Measurements from ENCODE around the gene TNFRSF8. TPM values are rescaled to one million over a fixed set of nuclear protein-coding genes. Genes with fewer than 3 reads are reported as not detected.

TNFRSF8 gene
- polyA plus RNA-seq, 1 donor (not counting 4 experiments of a cell fraction or from before 2014, with no cell fraction given), result 0.03 TPM

- Histone ChIP-seq H3K4me3 (ENCODE audit: control insufficient read depth in 2 of 3, extremely low read depth in 1 of 3, insufficient read depth in 2 of 3, low read depth in 1 of 3, low read length in 3 of 3) (no peak overlapping the region), H3K36me3 (ENCODE audit: control insufficient read depth in 2 of 2, extremely low read depth in 1 of 2, insufficient read depth in 2 of 2, low read length in 2 of 2) (no peaks in the 10 kb centered on the region), H3K4me1 (ENCODE audit: control insufficient read depth, extremely low read depth, insufficient read depth, low read length) (no peaks in the 10 kb centered on the region), H3K27me3 (ENCODE audit: control insufficient read depth, extremely low read depth, insufficient read depth, low read length) (no peaks in the 10 kb centered on the region), H3K9me3 (ENCODE audit: control insufficient read depth, low read depth, low read length) (no peaks in the 10 kb centered on the region), H2AFZ (ENCODE audit: control insufficient read depth, low read length) (no peak overlapping the region), H4K20me1 (ENCODE audit: control insufficient read depth, extremely low read depth, insufficient read depth, low read length) (no peaks in the 10 kb centered on the region), H3K9me1 (ENCODE audit: control insufficient read depth, extremely low read depth, insufficient read depth, low read length) (no peaks in the 10 kb centered on the region), H3K4me2 (ENCODE audit: control insufficient read depth, extremely low read depth, insufficient read depth, low read depth, low read length) (no peak overlapping the region), H3K79me2 (ENCODE audit: control insufficient read depth, insufficient read depth, low read length) (no peaks in the 10 kb centered on the region), H3K9ac (ENCODE audit: control insufficient read depth, extremely low read depth, insufficient read depth, low read length) (no peak overlapping the region), H3K27ac (ENCODE audit: control insufficient read depth, insufficient read depth, low read length) (no peak overlapping the region)
- FAIRE-seq (no peak), DNase-seq (ENCODE audit: low read depth, low spot score) (no peak)
- no peak for TF ChIP-seq EZH2 (IDR thresholded peaks at IDR 0.05; ENCODE audit: low read length)
- dilution Hi-C loops (cut with MboI; ENCODE audit: extremely low pct_ligation_motif_present, low sequenced_read_pairs), result no loop called here
Measured at GRCh38 chr1:12113433-12114339, 50.6 kb downstream of the TNFRSF8 start.

- dilution Hi-C loops (cut with MboI; ENCODE audit: extremely low pct_ligation_motif_present, low sequenced_read_pairs), result no loop called here
- Histone ChIP-seq H3K9me1 (ENCODE audit: control insufficient read depth, extremely low read depth, insufficient read depth, low read length) (no peaks in the 10 kb centered on the region), H3K27me3 (ENCODE audit: control insufficient read depth, extremely low read depth, insufficient read depth, low read length) (no peaks in the 10 kb centered on the region), H3K9me3 (ENCODE audit: control insufficient read depth, low read depth, low read length) (no peaks in the 10 kb centered on the region), H3K79me2 (ENCODE audit: control insufficient read depth, insufficient read depth, low read length) (no peaks in the 10 kb centered on the region), H3K36me3 (ENCODE audit: control insufficient read depth in 2 of 2, extremely low read depth in 1 of 2, insufficient read depth in 2 of 2, low read length in 2 of 2) (no peaks in the 10 kb centered on the region), H3K27ac (ENCODE audit: control insufficient read depth, insufficient read depth, low read length) (no peak overlapping the region), H3K4me1 (ENCODE audit: control insufficient read depth, extremely low read depth, insufficient read depth, low read length) (no peaks in the 10 kb centered on the region), H2AFZ (ENCODE audit: control insufficient read depth, low read length) (no peak overlapping the region), H3K4me2 (ENCODE audit: control insufficient read depth, extremely low read depth, insufficient read depth, low read depth, low read length) (no peak overlapping the region), H3K9ac (ENCODE audit: control insufficient read depth, extremely low read depth, insufficient read depth, low read length) (no peak overlapping the region), H3K4me3 (ENCODE audit: control insufficient read depth in 2 of 3, extremely low read depth in 1 of 3, insufficient read depth in 2 of 3, low read depth in 1 of 3, low read length in 3 of 3) (no peak overlapping the region), H4K20me1 (ENCODE audit: control insufficient read depth, extremely low read depth, insufficient read depth, low read length) (no peaks in the 10 kb centered on the region)
- TF ChIP-seq CTCF (optimal IDR thresholded peaks at IDR 0.05 in 1 of 3, IDR thresholded peaks at IDR 0.05 in 1 of 3, conservative IDR thresholded peaks at IDR 0.05 in 1 of 3; ENCODE audit: extremely low read depth in 1 of 3, insufficient read depth in 2 of 3, low read length in 3 of 3) (no peak), EZH2 (IDR thresholded peaks at IDR 0.05; ENCODE audit: low read length) (no peak)
- no peak for DNase-seq (ENCODE audit: low read depth, low spot score)
- no peak for FAIRE-seq
Measured at GRCh38 chr1:12114340-12114683, 51.2 kb downstream of the TNFRSF8 start.

All from keratinocyte (primary cell).